GM12875 (cell line): ENCODE results near the gene COPZ1.

Experiments
- H3K4me3 ChIP-seq: one replicate; pipeline ENCODE4 v1.5.1; 2011; ENCODE audit warnings: low read depth, low read length, control low read depth
- CTCF ChIP-seq: IDR thresholded peaks from 2 replicates; pipeline ENCODE4 v1.5.1; 2011; ENCODE audit warnings: low read depth, mild to moderate bottlenecking, control low read depth, inconsistent platforms, low read length, moderate library complexity, borderline replicate concordance; ENCODE audit not compliant: insufficient read depth

The COPZ1 gene

GRCh38 chr12:54392485-54393206 lies 67.7 kb downstream of the COPZ1 start:
- no peak for TF ChIP-seq CTCF
- no peak overlapping the region for H3K4me3 ChIP-seq

- TF ChIP-seq CTCF = no peak
- H3K4me3 ChIP-seq = no peak overlapping the region
Observed at GRCh38 chr12:54393207-54393609, 68.3 kb downstream of the COPZ1 start.

GRCh38 chr12:54393743-54394142 lies 68.8 kb downstream of the COPZ1 start:
- no peak overlapping the region for H3K4me3 ChIP-seq
- no peak for TF ChIP-seq CTCF

- TF ChIP-seq CTCF = peak; percentile 64
- no peak overlapping the region for H3K4me3 ChIP-seq
Observed at GRCh38 chr12:54394281-54394719, 69.4 kb downstream of the COPZ1 start.

GRCh38 chr12:54394986-54395385 lies 70.1 kb downstream of the COPZ1 start:
- no peak for TF ChIP-seq CTCF
- H3K4me3 ChIP-seq = no peak overlapping the region

GRCh38 chr12:54395545-54395944 lies 70.6 kb downstream of the COPZ1 start:
- H3K4me3 ChIP-seq = no peak overlapping the region
- TF ChIP-seq CTCF = no peak

GRCh38 chr12:54397157-54397556 lies 72.2 kb downstream of the COPZ1 start:
- H3K4me3 ChIP-seq = no peak overlapping the region
- TF ChIP-seq CTCF = no peak
